HepG2 (cell line): ENCODE results near the gene ITPR1. TPM values are rescaled to one million over a fixed set of nuclear protein-coding genes. Genes with fewer than 3 reads are reported as not detected.

Source experiments
- ATAC-seq: fragments of 200-7000 bp; cut with Tn5 transposase; 3 replicates; pipeline ENCODE4 v1.9.1; 2020; ENCODE audit warnings: mild to moderate bottlenecking, moderate library complexity
- BruUV-seq: library from RNA; stranded (reverse); fragments of 400-500 nt; replicated peaks from 2 replicates; lab custom pipeline; 2021; lab: Mats Ljungman, UMichigan
- CTCF ChIA-PET: fragments of 300-600 bp; formaldehyde crosslinking; extraction: SDS; loops from one replicate; lab custom pipeline; 2021; ENCODE audit warnings: low total read pairs, inconsistent platforms, low intra/inter-chr PET ratio; lab: Yijun Ruan, JAX
- POLR2A ChIA-PET: fragments of 350-600 bp; sonication (Branson Sonifier 250); formaldehyde crosslinking; loops from one replicate; lab custom pipeline; 2020; ENCODE audit warnings: antibody characterized with exemption, inconsistent platforms; lab: Yijun Ruan, JAX
- DNase-seq: peaks from one replicate; pipeline ENCODE4 v3.0.0-alpha.2; 2015; ENCODE audit warnings: low spot score
- FAIRE-seq: peaks from 3 replicates; lab custom pipeline; 2011; peaks lifted over from hg19 to GRCh38; lab: Jason Lieb, UNC
- H2AFZ ChIP-seq: one replicate; pipeline ENCODE4 v1.6.1; 2011; ENCODE audit warnings: low read length, inconsistent platforms
- H3K27ac ChIP-seq: fragments of 300-600 bp; 3 replicates; pipeline ENCODE4 v1.8.0; 2011; ENCODE audit warnings: mixed run types, mild to moderate bottlenecking, mixed read lengths, low read length, inconsistent platforms; ENCODE audit not compliant: insufficient read depth; ENCODE audit errors: extremely low read length
- H3K27me3 ChIP-seq, 2 experiments: fragments of 200-600 bp in 1 of 2; 2 replicates in 1 of 2; 3 replicates in 1 of 2; pipeline versions ENCODE4 v1.6.0 to v1.8.0; 2011; ENCODE audit warnings: low read length in 2 of 2, mild to moderate bottlenecking in 2 of 2, moderate library complexity in 2 of 2, inconsistent platforms in 1 of 2; ENCODE audit not compliant: insufficient read depth in 2 of 2, control insufficient read depth in 1 of 2
- H3K36me3 ChIP-seq, 2 experiments: fragments of 200-600 bp in 1 of 2; replicated peaks in 1 of 2; 2 replicates in 1 of 2; 3 replicates in 1 of 2; pipeline versions ENCODE4 v1.5.1 to v1.8.0; 2011; ENCODE audit warnings: low read length in 2 of 2, inconsistent platforms in 1 of 2; ENCODE audit not compliant: insufficient read depth in 2 of 2, control insufficient read depth in 1 of 2
- H3K4me1 ChIP-seq: 2 replicates; pipeline ENCODE4 v1.5.1; 2012; ENCODE audit warnings: low read length, inconsistent platforms; ENCODE audit not compliant: insufficient read depth
- H3K4me2 ChIP-seq: 2 replicates; pipeline ENCODE4 v1.6.0; 2011; ENCODE audit warnings: low read depth, low read length, inconsistent platforms
- H3K4me3 ChIP-seq, 3 experiments: fragments of 200-600 bp in 1 of 3; sonication (generic), shearing (Covaris generic) in 1 of 3; replicated peaks in 1 of 3; 2 replicates each; pipeline ENCODE4 v1.5.1; 2011 to 2016; ENCODE audit warnings: low read length in 3 of 3, inconsistent platforms in 2 of 3, low read depth in 2 of 3, mild to moderate bottlenecking in 2 of 3, control low read depth in 1 of 3, mixed read lengths in 1 of 3; ENCODE audit not compliant: insufficient read depth in 1 of 3
- H3K79me2 ChIP-seq: one replicate; pipeline ENCODE4 v1.6.1; 2011; ENCODE audit warnings: low read length, inconsistent platforms; ENCODE audit not compliant: insufficient read depth
- H3K9ac ChIP-seq: 2 replicates; pipeline ENCODE4 v1.6.0; 2011; ENCODE audit warnings: mild to moderate bottlenecking, low read depth, low read length, inconsistent platforms; ENCODE audit not compliant: insufficient read depth
- H3K9me3 ChIP-seq: 2 replicates; pipeline ENCODE4 v1.5.1; 2012; ENCODE audit warnings: mild to moderate bottlenecking, low read length
- H4K20me1 ChIP-seq: 2 replicates; pipeline ENCODE4 v1.6.0; 2011; ENCODE audit warnings: inconsistent platforms, mild to moderate bottlenecking, low read length, moderate library complexity; ENCODE audit not compliant: insufficient read depth
- KLF12 ChIP-seq: sonication (generic); formaldehyde crosslinking; IDR thresholded peaks from 2 replicates; pipeline ENCODE4 v1.4.0; 2020; ENCODE audit warnings: missing genetic modification reagents, borderline replicate concordance
- MEF2D ChIP-seq: sonication (generic); formaldehyde crosslinking; IDR thresholded peaks from 2 replicates; pipeline ENCODE4 v1.5.1; 2020; ENCODE audit warnings: mild to moderate bottlenecking, missing genetic modification reagents
- NCOA2 ChIP-seq: sonication (generic); formaldehyde crosslinking; IDR thresholded peaks from 2 replicates; pipeline ENCODE4 v1.8.0; 2022; ENCODE audit warnings: inconsistent platforms
- NFKBIZ ChIP-seq: IDR thresholded peaks from 2 replicates; pipeline ENCODE4 v1.6.1; 2018; ENCODE audit warnings: missing genetic modification reagents, missing compliant biosample characterization
- RARA ChIP-seq: IDR thresholded peaks from 2 replicates; pipeline ENCODE4 v1.6.1; 2016; ENCODE audit warnings: missing genetic modification reagents, missing compliant biosample characterization
- RFX3 ChIP-seq: IDR thresholded peaks from 2 replicates; pipeline ENCODE4 v1.6.1; 2016; ENCODE audit warnings: missing biosample characterization, missing genetic modification reagents
- RFXANK ChIP-seq: IDR thresholded peaks from 2 replicates; pipeline ENCODE4 v1.6.1; 2016
- TAF1 ChIP-seq: sonication (generic); formaldehyde crosslinking; IDR thresholded peaks from 2 replicates; pipeline ENCODE4 v1.4.0; 2020; ENCODE audit warnings: missing genetic modification reagents
- THYN1 ChIP-seq: sonication (generic); formaldehyde crosslinking; IDR thresholded peaks from 2 replicates; pipeline ENCODE4 v1.8.1; 2023; ENCODE audit warnings: low read depth, mild to moderate bottlenecking, moderate library complexity, missing genetic modification reagents, borderline replicate concordance
- ZMYM2 ChIP-seq: sonication (generic); formaldehyde crosslinking; IDR thresholded peaks from 2 replicates; pipeline ENCODE4 v1.8.0; 2022; ENCODE audit warnings: mild to moderate bottlenecking, missing genetic modification reagents
- ZNF274 ChIP-seq: sonication (generic); formaldehyde crosslinking; IDR thresholded peaks from 2 replicates; pipeline ENCODE4 v1.5.1; 2020; ENCODE audit warnings: mild to moderate bottlenecking, missing genetic modification reagents
- ZNF383 ChIP-seq: sonication (generic); formaldehyde crosslinking; IDR thresholded peaks from 2 replicates; pipeline ENCODE4 v1.4.0; 2020; ENCODE audit warnings: missing genetic modification reagents, mild to moderate bottlenecking, borderline replicate concordance
- ZNF446 ChIP-seq: sonication (generic); formaldehyde crosslinking; IDR thresholded peaks from 2 replicates; pipeline ENCODE4 v1.5.0; 2020; ENCODE audit warnings: mild to moderate bottlenecking, missing genetic modification reagents
- ZNF766 ChIP-seq: sonication (generic); formaldehyde crosslinking; IDR thresholded peaks from 2 replicates; pipeline ENCODE4 v1.5.0; 2020; ENCODE audit warnings: missing genetic modification reagents, borderline replicate concordance
- ZNF775 ChIP-seq: sonication (generic); formaldehyde crosslinking; IDR thresholded peaks from 2 replicates; pipeline ENCODE4 v1.4.0; 2020; ENCODE audit warnings: missing genetic modification reagents, mild to moderate bottlenecking, moderate library complexity, borderline replicate concordance
- ZNF883 ChIP-seq: sonication (generic); formaldehyde crosslinking; IDR thresholded peaks from 2 replicates; pipeline ENCODE4 v1.5.1; 2020; ENCODE audit warnings: mild to moderate bottlenecking, missing genetic modification reagents; ENCODE audit errors: not compliant biosample characterization
- ZSCAN20 ChIP-seq: sonication (generic); formaldehyde crosslinking; IDR thresholded peaks from 2 replicates; pipeline ENCODE4 v1.4.0; 2020; ENCODE audit warnings: missing genetic modification reagents, mild to moderate bottlenecking, borderline replicate concordance
- WGBS: methylation state at CpG from one replicate; pipeline ENCODE4 v1.1.6; 2017; ENCODE audit warnings: low lambda C conversion rate; 5-methylcytosine and 5-hydroxymethylcytosine counted together
- in situ Hi-C: cut with HindIII; loops from 2 replicates; pipeline ENCODE4 v1.10.0; 2017; ENCODE audit warnings: low pct_unique_long_range_greater_than_20kb; ENCODE audit not compliant: extremely low pct_ligation_motif_present
- intact Hi-C: fragments of 100-400 bp; cut with micrococcal nuclease; formaldehyde crosslinking; loops from one replicate; pipeline ENCODE4 v1.10.0; 2022; ENCODE audit not compliant: unreplicated experiment
- polyA plus RNA-seq, 8 experiments: library from polyadenylated mRNA; depleted of rRNA in 3 of 8; stranded (reverse) in 7 of 8; unstranded in 1 of 8; fragments of >200 nt; fragmentation: Illumina TruSeq in 4 of 8; extraction: Trizol in 4 of 8; gene quantifications; 2 replicates each; pipeline versions ENCODE4 v1.2.1 to v1.2.3, GENCODE V29; 2011 to 2016; ENCODE audit warnings: low read depth in 4 of 8, missing spikeins in 1 of 8, mixed read lengths in 1 of 8; ENCODE audit not compliant: insufficient read depth in 1 of 8
- total RNA-seq, 5 experiments: library from RNA; depleted of rRNA; stranded (reverse); fragments of >200 nt; fragmentation: Illumina TruSeq; extraction: Trizol; gene quantifications; 2 replicates each; pipeline ENCODE4 v1.2.3, GENCODE V29; 2016; ENCODE audit warnings: low read depth in 1 of 5
- TF ChIP-seq, protein P1 (sequence below): sonication (generic); formaldehyde crosslinking; IDR thresholded peaks from 2 replicates; pipeline ENCODE4 v1.5.0; 2020; ENCODE audit warnings: missing genetic modification reagents, mild to moderate bottlenecking, borderline replicate concordance
- TF ChIP-seq, protein P2 (sequence below): sonication (generic); formaldehyde crosslinking; IDR thresholded peaks from 2 replicates; pipeline ENCODE4 v1.4.0; 2020; ENCODE audit warnings: mild to moderate bottlenecking, missing genetic modification reagents
- TF ChIP-seq, protein P3 (sequence below): sonication (generic); formaldehyde crosslinking; IDR thresholded peaks from 2 replicates; pipeline ENCODE4 v1.4.0; 2020; ENCODE audit warnings: missing genetic modification reagents
- TF ChIP-seq, protein P4 (sequence below): sonication (generic); formaldehyde crosslinking; IDR thresholded peaks from 2 replicates; pipeline ENCODE4 v1.8.0; 2022; ENCODE audit warnings: mild to moderate bottlenecking, missing genetic modification reagents; ENCODE audit not compliant: insufficient replicate concordance

Gene ITPR1
- total and polyA plus RNA-seq, 2 of the 13 experiments (the other 11 are each of a cell fraction or from before 2014, with no cell fraction given), result 10.0 to 11.4 TPM

DNA sequence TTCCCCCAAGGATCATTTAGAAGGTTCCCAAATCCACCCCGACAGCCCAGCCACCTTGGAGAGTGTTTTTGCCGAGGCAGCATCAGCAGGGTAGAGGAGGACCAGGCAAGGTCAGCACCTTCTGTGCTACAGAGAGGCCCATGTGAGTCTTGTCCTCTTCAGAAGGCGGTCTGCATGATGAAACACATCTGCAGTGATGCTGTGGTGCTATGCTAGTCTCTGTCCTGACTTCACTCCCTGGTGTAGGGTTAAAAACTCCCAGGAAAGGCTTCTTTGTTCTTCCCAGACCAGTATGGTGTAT lies 87.9 kb downstream of the ITPR1 start:
- H4K20me1 ChIP-seq, result no peaks in the 10 kb centered on the region

DNA sequence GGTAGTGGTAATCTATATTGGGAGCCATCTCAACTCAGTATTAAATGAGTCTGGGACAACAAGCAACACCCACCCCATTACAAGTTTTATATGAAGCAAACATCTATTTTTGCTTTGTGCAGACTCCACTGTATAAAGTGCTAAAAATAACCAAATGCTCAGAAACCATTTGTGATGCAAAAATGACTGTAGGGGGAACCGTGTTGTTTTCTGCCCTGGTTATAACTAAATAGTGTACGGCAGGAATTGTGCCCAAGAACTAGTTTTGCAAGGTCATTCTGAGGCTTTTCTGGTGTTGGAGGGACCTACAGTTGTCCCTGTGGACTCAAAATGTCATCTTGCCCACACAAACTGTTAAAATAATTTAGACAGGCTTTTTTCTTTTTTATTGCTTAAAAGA lies 88.3 kb downstream of the ITPR1 start:
- Histone ChIP-seq H3K9ac (no peak overlapping the region), H3K27ac (no peak overlapping the region), H3K4me3 (no peak overlapping the region), H3K4me1 (no peaks in the 10 kb centered on the region), H3K4me2 (no peak overlapping the region), H3K79me2 (no peaks in the 10 kb centered on the region), H3K9me3 (no peaks in the 10 kb centered on the region), H4K20me1 (no peaks in the 10 kb centered on the region), H3K27me3 (no peaks in the 10 kb centered on the region), H3K36me3 (no peaks in the 10 kb centered on the region), H2AFZ (no peak overlapping the region)
- 86% methylated on average over 2 of the region's 2 CpGs for WGBS
- DNase-seq, result no peak
- CTCF ChIA-PET, result no interaction called here
- no TSS peak for BruUV-seq
- intact Hi-C loops (no loop called here), in situ Hi-C loops (no loop called here)
- POLR2A ChIA-PET, result no interaction called here
- ATAC-seq, result no peak
- no peak for FAIRE-seq
- no peak for TF ChIP-seq ZNF446 (CRISPR knock-in tag)
- TF ChIP-seq ZNF274 (CRISPR knock-in tag), result no peak
- TF ChIP-seq, protein P1, sequence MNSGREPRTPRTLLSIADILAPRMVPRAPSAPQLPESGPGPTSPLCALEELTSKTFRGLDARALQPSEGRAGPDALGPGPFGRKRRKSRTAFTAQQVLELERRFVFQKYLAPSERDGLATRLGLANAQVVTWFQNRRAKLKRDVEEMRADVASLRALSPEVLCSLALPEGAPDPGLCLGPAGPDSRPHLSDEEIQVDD, result no peak
- TF ChIP-seq, protein P2, sequence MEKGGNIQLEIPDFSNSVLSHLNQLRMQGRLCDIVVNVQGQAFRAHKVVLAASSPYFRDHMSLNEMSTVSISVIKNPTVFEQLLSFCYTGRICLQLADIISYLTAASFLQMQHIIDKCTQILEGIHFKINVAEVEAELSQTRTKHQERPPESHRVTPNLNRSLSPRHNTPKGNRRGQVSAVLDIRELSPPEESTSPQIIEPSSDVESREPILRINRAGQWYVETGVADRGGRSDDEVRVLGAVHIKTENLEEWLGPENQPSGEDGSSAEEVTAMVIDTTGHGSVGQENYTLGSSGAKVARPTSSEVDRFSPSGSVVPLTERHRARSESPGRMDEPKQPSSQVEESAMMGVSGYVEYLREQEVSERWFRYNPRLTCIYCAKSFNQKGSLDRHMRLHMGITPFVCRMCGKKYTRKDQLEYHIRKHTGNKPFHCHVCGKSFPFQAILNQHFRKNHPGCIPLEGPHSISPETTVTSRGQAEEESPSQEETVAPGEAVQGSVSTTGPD (CRISPR knock-in tag), result no peak
- TF ChIP-seq, protein P3, sequence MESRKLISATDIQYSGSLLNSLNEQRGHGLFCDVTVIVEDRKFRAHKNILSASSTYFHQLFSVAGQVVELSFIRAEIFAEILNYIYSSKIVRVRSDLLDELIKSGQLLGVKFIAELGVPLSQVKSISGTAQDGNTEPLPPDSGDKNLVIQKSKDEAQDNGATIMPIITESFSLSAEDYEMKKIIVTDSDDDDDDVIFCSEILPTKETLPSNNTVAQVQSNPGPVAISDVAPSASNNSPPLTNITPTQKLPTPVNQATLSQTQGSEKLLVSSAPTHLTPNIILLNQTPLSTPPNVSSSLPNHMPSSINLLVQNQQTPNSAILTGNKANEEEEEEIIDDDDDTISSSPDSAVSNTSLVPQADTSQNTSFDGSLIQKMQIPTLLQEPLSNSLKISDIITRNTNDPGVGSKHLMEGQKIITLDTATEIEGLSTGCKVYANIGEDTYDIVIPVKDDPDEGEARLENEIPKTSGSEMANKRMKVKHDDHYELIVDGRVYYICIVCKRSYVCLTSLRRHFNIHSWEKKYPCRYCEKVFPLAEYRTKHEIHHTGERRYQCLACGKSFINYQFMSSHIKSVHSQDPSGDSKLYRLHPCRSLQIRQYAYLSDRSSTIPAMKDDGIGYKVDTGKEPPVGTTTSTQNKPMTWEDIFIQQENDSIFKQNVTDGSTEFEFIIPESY, result no peak
- TF ChIP-seq NFKBIZ (CRISPR knock-in tag), result no peak
- no peak for TF ChIP-seq NCOA2 (CRISPR knock-in tag)

More for the DNA sequence above, 87.9 kb downstream of the ITPR1 start:
- FAIRE-seq (no peak), ATAC-seq (no peak), DNase-seq (no peak)
- Histone ChIP-seq H3K27me3 (no peaks in the 10 kb centered on the region), H3K4me3 (no peak overlapping the region), H3K79me2 (no peaks in the 10 kb centered on the region), H3K4me2 (no peak overlapping the region), H3K27ac (no peak overlapping the region), H3K9ac (no peak overlapping the region), H2AFZ (no peak overlapping the region), H3K36me3 (no peaks in the 10 kb centered on the region), H3K9me3 (no peaks in the 10 kb centered on the region), H3K4me1 (no peaks in the 10 kb centered on the region)
- intact Hi-C loops, result no loop called here
- TF ChIP-seq ZNF883 (CRISPR knock-in tag) (no peak), RFXANK (CRISPR knock-in tag) (no peak), RARA (CRISPR knock-in tag) (no peak), RFX3 (no peak), THYN1 (CRISPR knock-in tag) (no peak), ZNF766 (no peak), ZMYM2 (no peak), ZSCAN20 (no peak), MEF2D (CRISPR knock-in tag) (no peak), KLF12 (CRISPR knock-in tag) (no peak), ZNF775 (no peak), TAF1 (CRISPR knock-in tag) (no peak), ZNF383 (no peak)
- TF ChIP-seq, protein P4, sequence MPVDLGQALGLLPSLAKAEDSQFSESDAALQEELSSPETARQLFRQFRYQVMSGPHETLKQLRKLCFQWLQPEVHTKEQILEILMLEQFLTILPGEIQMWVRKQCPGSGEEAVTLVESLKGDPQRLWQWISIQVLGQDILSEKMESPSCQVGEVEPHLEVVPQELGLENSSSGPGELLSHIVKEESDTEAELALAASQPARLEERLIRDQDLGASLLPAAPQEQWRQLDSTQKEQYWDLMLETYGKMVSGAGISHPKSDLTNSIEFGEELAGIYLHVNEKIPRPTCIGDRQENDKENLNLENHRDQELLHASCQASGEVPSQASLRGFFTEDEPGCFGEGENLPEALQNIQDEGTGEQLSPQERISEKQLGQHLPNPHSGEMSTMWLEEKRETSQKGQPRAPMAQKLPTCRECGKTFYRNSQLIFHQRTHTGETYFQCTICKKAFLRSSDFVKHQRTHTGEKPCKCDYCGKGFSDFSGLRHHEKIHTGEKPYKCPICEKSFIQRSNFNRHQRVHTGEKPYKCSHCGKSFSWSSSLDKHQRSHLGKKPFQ (CRISPR knock-in tag), result no peak
- in situ Hi-C loops, result no loop called here
- no TSS peak for BruUV-seq
- WGBS, result 87% methylated on average over 3 of the region's 3 CpGs
- ChIA-PET POLR2A (no interaction called here), CTCF (no interaction called here)
